ENCODE results near the gene NPTN.
"Not testable (repeated sequence)": the region's sequence is repeated elsewhere in the genome, so short reads cannot be mapped to it uniquely, and the experiment has no call there.

The NPTN gene

GRCh38 chr15:73633111-73633990 lies at the start of gene NPTN:
Gene NPTN (minus strand): TSS chr15:73633389. CDS start chr15:73633215, 174 bp downstream.
- peak; percentile 98 for DNase-seq (ENCODE audit: low read depth, low spot score)

GRCh38 chr15:73682600-73683090 lies 49.5 kb upstream of the NPTN start:
- no peak for DNase-seq (ENCODE audit: low read depth, low spot score)

DNA sequence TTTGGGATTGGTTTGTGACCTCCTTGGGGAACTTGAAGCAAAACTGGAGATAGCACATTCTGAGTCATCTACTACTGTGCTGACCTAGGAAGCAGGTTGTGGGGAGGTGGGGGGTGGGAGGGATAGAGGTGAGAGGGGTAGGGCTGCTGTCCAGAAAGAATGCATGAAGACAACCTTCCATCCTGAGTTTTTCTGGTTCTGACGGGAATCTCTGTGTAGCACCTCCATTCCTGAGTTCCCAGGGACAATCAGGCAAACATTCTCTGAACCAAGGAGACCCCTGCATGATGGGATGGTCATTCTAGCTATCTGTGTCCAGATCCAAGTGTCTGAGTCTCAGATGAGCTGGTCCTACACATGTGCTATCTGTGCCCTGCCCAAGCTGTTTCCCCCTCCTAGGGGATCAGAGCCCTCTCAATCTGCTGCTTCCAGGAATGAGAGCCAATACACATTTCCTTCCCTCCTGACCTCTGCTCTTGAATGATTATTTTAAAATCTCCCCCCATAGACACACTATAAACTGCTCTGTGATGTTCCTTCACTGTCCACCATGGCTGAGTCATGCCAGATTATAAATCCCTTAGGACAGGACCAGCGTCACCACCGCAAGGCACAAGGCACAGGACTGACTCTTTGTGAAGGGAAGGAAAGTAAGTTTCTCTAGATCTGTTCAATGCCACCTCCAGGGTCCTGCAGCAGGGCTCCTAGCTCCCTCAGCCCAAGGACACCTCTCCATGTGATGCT lies 48.8 kb upstream of the NPTN start:
- no peak for DNase-seq (ENCODE audit: low read depth, low spot score)

- no peak for DNase-seq (ENCODE audit: low read depth, low spot score)
Measured at GRCh38 chr15:73681063-73681462, 47.9 kb upstream of the NPTN start.

- DNase-seq (ENCODE audit: low read depth, low spot score): no peak
Measured at GRCh38 chr15:73680549-73680948, 47.4 kb upstream of the NPTN start.

DNA sequence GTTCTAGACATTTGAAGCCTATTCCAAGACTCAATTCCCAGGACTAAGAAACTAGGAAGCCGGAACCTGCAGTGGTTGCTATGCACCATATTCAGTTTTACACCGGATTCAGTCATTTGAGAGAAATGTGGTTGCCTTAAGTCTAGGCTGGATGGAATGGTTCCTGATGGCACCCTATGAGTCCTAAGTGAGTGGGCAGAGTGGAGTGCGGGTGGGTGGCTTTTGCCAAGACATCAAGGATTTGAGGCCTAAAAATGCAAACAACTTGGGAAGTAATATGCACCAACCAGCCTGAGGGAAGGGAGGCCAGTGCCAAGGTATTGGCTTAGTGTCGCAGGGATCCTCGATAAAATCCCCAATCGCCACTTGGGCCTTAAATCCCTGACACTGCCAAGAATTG lies 46.8 kb upstream of the NPTN start:
- DNase-seq (ENCODE audit: low read depth, low spot score): no peak

DNA sequence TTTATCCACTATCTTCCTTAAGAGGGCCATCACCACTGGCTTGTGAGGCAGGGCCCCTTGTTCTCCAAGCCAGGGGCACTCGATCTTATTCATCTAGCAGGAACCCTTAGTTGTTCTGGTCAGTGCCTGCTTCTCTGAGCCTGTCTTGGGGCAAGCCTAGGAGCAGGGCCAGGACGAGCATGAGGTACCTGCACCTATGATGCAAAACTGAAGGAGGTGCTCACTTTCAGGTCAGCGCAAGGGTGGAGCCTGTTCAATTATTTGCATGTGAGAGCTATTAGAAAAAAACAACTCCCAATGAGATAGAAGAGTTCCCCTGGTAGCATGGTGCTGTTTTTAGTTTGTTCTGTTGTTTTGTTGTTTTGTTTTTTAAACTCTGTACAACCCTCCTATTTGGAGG lies 46.0 kb upstream of the NPTN start:
- no peak for DNase-seq (ENCODE audit: low read depth, low spot score)

GRCh38 chr15:73678498-73678897 lies 45.3 kb upstream of the NPTN start:
- DNase-seq (ENCODE audit: low read depth, low spot score): no peak

DNA sequence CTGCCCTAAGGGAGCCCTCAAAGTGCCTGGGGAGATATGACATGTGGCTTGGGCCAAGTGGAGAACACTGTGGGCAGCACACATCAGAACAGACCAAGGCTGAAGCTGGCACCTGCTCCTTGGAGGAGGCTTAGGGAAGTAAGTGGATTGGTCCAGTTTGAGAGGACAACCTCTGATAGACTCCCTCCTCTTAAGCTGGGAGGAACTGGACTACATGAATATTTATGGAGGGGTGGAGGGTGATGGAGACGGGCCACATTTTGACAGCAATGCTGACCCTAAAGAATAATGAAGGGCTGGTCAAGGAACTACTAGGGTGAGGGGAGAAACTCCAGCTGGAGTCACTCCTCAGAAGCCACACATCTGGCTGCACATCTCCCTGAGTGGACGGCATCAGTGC lies 44.5 kb upstream of the NPTN start:
- no peak for DNase-seq (ENCODE audit: low read depth, low spot score)

GRCh38 chr15:73677146-73677607 lies 44.0 kb upstream of the NPTN start:
- no peak for DNase-seq (ENCODE audit: low read depth, low spot score)

- no peak for DNase-seq (ENCODE audit: low read depth, low spot score)
Measured at GRCh38 chr15:73674587-73674986, 41.4 kb upstream of the NPTN start.

- DNase-seq (ENCODE audit: low read depth, low spot score): no peak
Measured at GRCh38 chr15:73660455-73660854, 27.3 kb upstream of the NPTN start.

- no peak for DNase-seq (ENCODE audit: low read depth, low spot score)
Measured at GRCh38 chr15:73658645-73659044, 25.5 kb upstream of the NPTN start.

DNA sequence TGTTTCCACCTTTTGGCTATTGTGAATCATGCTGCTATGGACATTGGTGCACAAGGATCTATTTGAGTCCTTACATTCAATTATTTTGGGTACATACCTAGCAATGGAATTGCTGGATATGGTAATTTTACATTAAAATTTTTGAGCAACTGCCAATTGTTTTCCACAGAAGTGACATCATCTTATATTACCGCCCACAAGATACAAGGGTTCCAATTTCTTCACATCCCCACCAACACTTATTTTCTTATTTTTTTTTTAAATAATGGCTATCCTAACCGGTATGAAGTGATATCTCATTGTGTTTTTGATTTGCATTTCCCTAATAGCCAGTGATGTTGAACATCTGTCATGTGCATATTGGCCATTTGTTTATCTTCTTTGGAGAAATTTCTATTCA lies 22.5 kb upstream of the NPTN start:
- no peak for DNase-seq (ENCODE audit: low read depth, low spot score)

DNA sequence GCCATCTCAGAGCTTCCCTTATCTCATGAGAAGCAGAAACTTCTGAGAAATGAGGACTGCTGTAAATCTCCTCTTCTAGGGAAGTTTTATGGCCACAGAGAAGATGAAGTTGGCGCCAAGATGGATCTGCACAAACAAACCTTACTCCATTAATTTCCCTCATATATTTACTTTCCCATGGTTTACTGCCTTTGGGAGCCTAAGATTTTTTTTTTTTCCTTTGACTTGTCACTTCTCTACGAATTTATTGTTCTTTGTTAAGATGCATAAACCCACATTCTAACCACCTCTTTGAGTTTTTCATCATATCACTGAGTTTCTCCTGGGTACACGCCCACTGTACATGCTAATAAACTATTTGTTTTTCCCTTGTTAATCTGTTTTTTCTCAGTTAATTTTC lies 21.5 kb upstream of the NPTN start:
- DNase-seq (ENCODE audit: low read depth, low spot score): no peak

GRCh38 chr15:73650416-73651126 lies 17.4 kb upstream of the NPTN start:
- no peak for DNase-seq (ENCODE audit: low read depth, low spot score)

GRCh38 chr15:73648014-73648295 lies 14.8 kb upstream of the NPTN start:
- no peak for DNase-seq (ENCODE audit: low read depth, low spot score)

DNA sequence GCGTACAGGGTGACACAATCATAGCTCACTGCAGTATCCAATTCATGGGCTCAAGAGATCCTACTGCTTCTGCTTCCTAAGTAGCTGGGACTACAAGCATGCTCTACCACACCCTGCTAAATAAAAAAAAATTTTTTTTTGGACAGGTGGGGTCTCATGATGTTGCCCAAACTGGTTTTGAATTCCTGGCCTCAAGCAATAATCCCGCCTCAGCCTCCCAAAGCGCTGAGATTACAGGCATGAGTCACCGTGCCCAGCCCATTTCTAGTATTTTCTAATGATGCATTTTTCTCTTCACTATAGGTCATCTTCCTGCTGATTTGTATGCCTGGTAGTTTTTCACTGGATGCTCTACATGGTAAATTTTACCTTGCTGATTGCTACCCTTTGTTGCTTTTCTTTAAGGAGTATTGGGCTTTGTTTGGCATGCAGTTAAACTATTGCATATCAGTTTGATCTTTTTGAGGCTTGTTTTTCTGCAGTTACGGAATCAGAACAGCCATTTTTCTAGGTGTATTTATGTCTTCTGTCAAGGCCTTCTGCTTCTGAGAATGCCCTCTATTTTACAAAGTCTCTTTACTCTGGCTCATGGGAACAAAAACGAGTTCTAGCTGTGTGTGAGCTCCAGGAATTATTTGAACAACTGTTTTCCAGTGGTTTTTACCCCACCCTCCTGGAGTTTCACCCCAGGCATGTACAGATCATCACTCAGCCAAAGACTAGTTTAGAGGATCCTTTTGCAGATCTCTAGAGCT lies 14.2 kb upstream of the NPTN start:
- DNase-seq (ENCODE audit: low read depth, low spot score): no peak

DNA sequence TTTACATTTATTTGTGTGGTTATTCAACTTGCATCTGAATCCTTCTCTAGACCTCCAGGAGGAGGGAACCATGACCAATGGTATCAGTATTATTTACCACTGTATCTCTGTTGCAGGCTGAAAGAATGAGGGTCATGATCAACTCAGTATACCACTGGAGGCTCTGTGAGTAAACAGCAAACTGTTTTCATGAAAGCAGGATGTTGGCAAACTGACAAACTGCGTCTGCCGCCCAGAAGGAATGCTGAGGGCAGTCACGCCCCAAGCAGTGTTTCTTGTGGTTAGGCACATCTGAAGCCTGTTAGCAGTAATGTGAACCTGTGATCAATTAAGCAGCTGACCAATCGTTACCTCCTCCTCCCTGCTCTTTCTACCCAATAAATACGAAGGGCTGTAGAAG lies 6.3 kb upstream of the NPTN start:
- not testable (repeated sequence) for DNase-seq (ENCODE audit: low read depth, low spot score)

- no peak for DNase-seq (ENCODE audit: low read depth, low spot score)
Measured at GRCh38 chr15:73637527-73637926, 4.3 kb upstream of the NPTN start.

- DNase-seq (ENCODE audit: low read depth, low spot score): no peak
Measured at GRCh38 chr15:73633991-73634495, 854 bp upstream of the NPTN start.
